GM19468 (cell line): ENCODE data around the gene PPIF.
A peak's percentile ranks its signal among the peaks of the same experiment; 100 is the strongest.

ENCODE experiments used
- ATAC-seq: cut with Tn5 transposase; IDR thresholded peaks from one replicate; pipeline ENCODE4 v1.9.1; 2021; ENCODE audit warnings: mild to moderate bottlenecking, moderate library complexity, moderate number of reproducible peaks; ENCODE audit not compliant: unreplicated experiment; ENCODE audit errors: extremely low read depth

The PPIF gene

GRCh38 chr10:79347226-79347893 lies at the start of gene PPIF:
Gene PPIF, plus strand, starts transcription at chr10:79347469. Its CDS starts 80 bp downstream, at chr10:79347549.
- peak; percentile 51 for ATAC-seq

GRCh38 chr10:79298403-79299244 lies 48.6 kb upstream of the PPIF start:
- no peak for ATAC-seq

GRCh38 chr10:79299397-79300241 lies 47.6 kb upstream of the PPIF start:
- ATAC-seq: no peak

- no peak for ATAC-seq
Measured at GRCh38 chr10:79300711-79301110, 46.6 kb upstream of the PPIF start.

GRCh38 chr10:79301754-79302530 lies 45.3 kb upstream of the PPIF start:
- ATAC-seq: no peak

- no peak for ATAC-seq
Measured at GRCh38 chr10:79303631-79304478, 43.4 kb upstream of the PPIF start.

- ATAC-seq: no peak
Measured at GRCh38 chr10:79304479-79305087, 42.7 kb upstream of the PPIF start.

- ATAC-seq: no peak
Measured at GRCh38 chr10:79305515-79305914, 41.8 kb upstream of the PPIF start.

GRCh38 chr10:79305988-79306387 lies 41.3 kb upstream of the PPIF start:
- no peak for ATAC-seq

GRCh38 chr10:79306644-79307220 lies 40.5 kb upstream of the PPIF start:
- ATAC-seq: no peak

GRCh38 chr10:79308016-79308415 lies 39.3 kb upstream of the PPIF start:
- ATAC-seq: no peak

GRCh38 chr10:79308969-79309665 lies 38.2 kb upstream of the PPIF start:
- ATAC-seq: no peak

GRCh38 chr10:79310200-79310865 lies 36.9 kb upstream of the PPIF start:
- no peak for ATAC-seq

GRCh38 chr10:79310911-79311573 lies 36.2 kb upstream of the PPIF start:
- no peak for ATAC-seq

GRCh38 chr10:79311581-79312407 lies 35.5 kb upstream of the PPIF start:
- ATAC-seq: no peak
